22Rv1 (cell line): Measurements from ENCODE around the gene CSTF2T.

ENCODE experiments used
- H3K27ac ChIP-seq: fragments of 450-650 bp; 2 replicates; pipeline ENCODE4 v1.5.1; 2017
- CTCF ChIP-seq: fragments of 450-650 bp; IDR thresholded peaks from 2 replicates; pipeline ENCODE4 v1.5.1; 2017; ENCODE audit warnings: mild to moderate bottlenecking
- ZFX ChIP-seq: fragments of 450-650 bp; IDR thresholded peaks from 2 replicates; pipeline ENCODE4 v1.6.1; 2017; ENCODE audit warnings: antibody characterized with exemption, borderline replicate concordance

The CSTF2T gene

GRCh38 chr10:51708609-51709008 is 9.2 kb upstream of the CSTF2T start:
- TF ChIP-seq CTCF (no peak), ZFX (no peak)
- H3K27ac ChIP-seq = no peak overlapping the region

GRCh38 chr10:51707821-51708424 is 8.5 kb upstream of the CSTF2T start:
- TF ChIP-seq ZFX (no peak), CTCF (no peak)
- no peak overlapping the region for H3K27ac ChIP-seq

GRCh38 chr10:51707392-51707791 is 8.0 kb upstream of the CSTF2T start:
- no peak overlapping the region for H3K27ac ChIP-seq
- no peak for TF ChIP-seq CTCF
- TF ChIP-seq ZFX = no peak

- no peak for TF ChIP-seq ZFX
- no peak for TF ChIP-seq CTCF
- no peak overlapping the region for H3K27ac ChIP-seq
These were observed 6.8 kb upstream of the CSTF2T start for GRCh38 chr10:51706225-51706624.

- TF ChIP-seq CTCF = no peak
- TF ChIP-seq ZFX = no peak
- H3K27ac ChIP-seq = no peak overlapping the region
These were observed 6.4 kb upstream of the CSTF2T start for GRCh38 chr10:51705774-51706173.

GRCh38 chr10:51700228-51700817 is 928 bp upstream of the CSTF2T start:
- peak overlapping the region; percentile 96 for H3K27ac ChIP-seq
- TF ChIP-seq ZFX = no peak
- no peak for TF ChIP-seq CTCF

GRCh38 chr10:51699145-51699474 is 285 bp downstream of the CSTF2T start:
- TF ChIP-seq CTCF (no peak), ZFX (no peak)
- H3K27ac ChIP-seq = peak overlapping the region; percentile 96
